Endothelial cell (in vitro differentiated cells): ENCODE results near the gene BHLHE23. TPM values are rescaled to one million over a fixed set of nuclear protein-coding genes. Genes with fewer than 3 reads are reported as not detected.

Experiments
- DNase-seq: peaks from one replicate; pipeline ENCODE4 v3.0.0; 2021; ENCODE audit warnings: low spot score
- H3K27ac Mint-ChIP-seq: one replicate; pipeline ENCODE4 v1.8.0; 2021; ENCODE audit warnings: mixed read lengths, inconsistent platforms; ENCODE audit not compliant: unreplicated experiment
- H3K27me3 Mint-ChIP-seq: one replicate; pipeline ENCODE4 v1.8.0; 2021; ENCODE audit warnings: mild to moderate bottlenecking, moderate library complexity, mixed read lengths, inconsistent platforms; ENCODE audit not compliant: unreplicated experiment
- H3K36me3 Mint-ChIP-seq: one replicate; pipeline ENCODE4 v1.8.0; 2021; ENCODE audit warnings: mild to moderate bottlenecking, low read depth, mixed read lengths, inconsistent platforms; ENCODE audit not compliant: unreplicated experiment
- H3K4me1 Mint-ChIP-seq: one replicate; pipeline ENCODE4 v1.8.0; 2021; ENCODE audit warnings: mild to moderate bottlenecking, mixed read lengths, inconsistent platforms; ENCODE audit not compliant: unreplicated experiment
- H3K4me3 Mint-ChIP-seq: one replicate; pipeline ENCODE4 v1.8.0; 2021; ENCODE audit warnings: mild to moderate bottlenecking, mixed read lengths, inconsistent platforms; ENCODE audit not compliant: unreplicated experiment
- H3K9me3 Mint-ChIP-seq: one replicate; pipeline ENCODE4 v1.8.0; 2021; ENCODE audit warnings: mixed read lengths, inconsistent platforms; ENCODE audit not compliant: unreplicated experiment
- CTCF ChIP-seq: fragments of 200-600 bp; sonication (generic); IDR thresholded peaks from one replicate; pipeline ENCODE4 v1.5.0; 2021; ENCODE audit warnings: antibody characterized with exemption; ENCODE audit not compliant: unreplicated experiment
- total RNA-seq: library from RNA; stranded (reverse); fragmentation: NEBNext Ultra II Directional; extraction: Animal tissue kit (Norgen Biotek cat#: 25700); gene quantifications from one replicate; pipeline ENCODE4 v1.2.1, GENCODE V29; 2021; ENCODE audit not compliant: unreplicated experiment

BHLHE23 gene
- total RNA-seq, 1 donor from 2014 or later, result not detected

DNA sequence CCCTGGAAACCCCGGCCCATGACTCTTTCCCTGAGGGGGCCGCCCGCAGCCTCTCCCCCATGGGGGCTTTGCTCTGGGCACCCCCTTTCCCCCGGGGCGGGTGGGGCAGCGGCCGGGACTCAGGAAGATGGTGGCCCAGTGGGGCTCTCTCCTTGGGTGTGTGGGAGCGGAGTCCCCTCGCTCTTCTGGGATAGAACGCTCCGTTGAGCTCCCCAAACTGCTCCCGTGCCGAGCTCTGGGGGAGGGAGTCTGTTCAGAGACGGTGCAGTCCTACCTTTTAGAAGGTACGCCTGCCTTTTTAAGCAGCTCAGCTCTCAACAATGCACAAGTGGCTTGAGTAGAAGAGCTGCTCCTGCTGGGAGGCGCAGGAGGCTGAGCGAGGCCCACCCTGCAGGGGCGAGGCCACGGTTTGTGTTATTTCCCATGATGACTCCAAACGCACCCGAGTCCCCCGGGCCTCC lies 21.7 kb upstream of the BHLHE23 start:
- H3K27ac Mint-ChIP-seq, result no peak overlapping the region
- peaks cover 11% of the 10 kb centered on the region for H3K4me1 Mint-ChIP-seq
- no peak for TF ChIP-seq CTCF
- H3K4me3 Mint-ChIP-seq, result no peak overlapping the region
- DNase-seq, result no peak
- peaks cover 15% of the 10 kb centered on the region for H3K27me3 Mint-ChIP-seq
- H3K36me3 Mint-ChIP-seq, result no peaks in the 10 kb centered on the region
- no peaks in the 10 kb centered on the region for H3K9me3 Mint-ChIP-seq

GRCh38 chr20:63027922-63028389 lies 21.2 kb upstream of the BHLHE23 start:
- Mint-ChIP-seq H3K36me3 (no peaks in the 10 kb centered on the region), H3K4me3 (no peak overlapping the region), H3K27ac (no peak overlapping the region), H3K27me3 (peaks cover 15% of the 10 kb centered on the region), H3K4me1 (peaks cover 8% of the 10 kb centered on the region), H3K9me3 (no peaks in the 10 kb centered on the region)
- no peak for DNase-seq
- no peak for TF ChIP-seq CTCF

GRCh38 chr20:63027221-63027921 lies 20.6 kb upstream of the BHLHE23 start:
- H3K4me3 Mint-ChIP-seq, result no peak overlapping the region
- H3K27ac Mint-ChIP-seq, result no peak overlapping the region
- no peak for TF ChIP-seq CTCF
- H3K36me3 Mint-ChIP-seq, result no peaks in the 10 kb centered on the region
- peaks cover 3% of the 10 kb centered on the region for H3K4me1 Mint-ChIP-seq
- peaks cover 11% of the 10 kb centered on the region for H3K27me3 Mint-ChIP-seq
- no peaks in the 10 kb centered on the region for H3K9me3 Mint-ChIP-seq
- no peak for DNase-seq

- TF ChIP-seq CTCF, result no peak
- H3K9me3 Mint-ChIP-seq, result no peaks in the 10 kb centered on the region
- no peaks in the 10 kb centered on the region for H3K36me3 Mint-ChIP-seq
- H3K4me3 Mint-ChIP-seq, result no peak overlapping the region
- DNase-seq, result no peak
- peaks cover 3% of the 10 kb centered on the region for H3K4me1 Mint-ChIP-seq
- no peak overlapping the region for H3K27ac Mint-ChIP-seq
- peaks cover 11% of the 10 kb centered on the region for H3K27me3 Mint-ChIP-seq
These were observed 19.9 kb upstream of the BHLHE23 start for GRCh38 chr20:63026582-63027165.
